GM23338 (cell line): ENCODE measurements around the gene RNF213. TPM values are rescaled to one million over a fixed set of nuclear protein-coding genes. Genes with fewer than 3 reads are reported as not detected.

Experiments used
- ATAC-seq: fragments of 200-7000 bp; cut with Tn5 transposase; 3 replicates; pipeline ENCODE4 v1.9.1; 2020
- DNase-seq: peaks from one replicate; pipeline ENCODE4 v3.0.0-alpha.2; 2015; ENCODE audit warnings: low spot score
- H2AFZ ChIP-seq: fragments of 200-600 bp; sonication (generic); 2 replicates; pipeline ENCODE4 v1.8.0; 2016; ENCODE audit warnings: antibody characterized with exemption, mild to moderate bottlenecking, moderate library complexity
- H3F3A ChIP-seq: fragments of 200-600 bp; sonication (generic); replicated peaks from 2 replicates; pipeline ENCODE4 v1.8.0; 2017; ENCODE audit warnings: antibody characterized with exemption, mixed run types, low read depth
- H3K27ac ChIP-seq: fragments of 200-600 bp; sonication (generic); 2 replicates; pipeline ENCODE4 v1.6.1; 2016; ENCODE audit warnings: low read depth
- H3K27me3 ChIP-seq: fragments of 200-600 bp; sonication (generic); 2 replicates; pipeline ENCODE4 v1.8.0; 2016; ENCODE audit warnings: mild to moderate bottlenecking, mixed run types, moderate library complexity; ENCODE audit not compliant: insufficient read depth
- H3K36me3 ChIP-seq: fragments of 200-600 bp; sonication (generic); 2 replicates; pipeline ENCODE4 v1.8.0; 2016; ENCODE audit warnings: mild to moderate bottlenecking; ENCODE audit not compliant: insufficient read depth
- H3K4me1 ChIP-seq: fragments of 200-600 bp; sonication (generic); 2 replicates; pipeline ENCODE4 v1.8.0; 2016; ENCODE audit warnings: mild to moderate bottlenecking, moderate library complexity; ENCODE audit not compliant: insufficient read depth
- H3K4me2 ChIP-seq: fragments of 200-600 bp; sonication (generic); 2 replicates; pipeline ENCODE4 v1.7.1; 2017; ENCODE audit warnings: mixed run types
- H3K4me3 ChIP-seq: fragments of 200-600 bp; sonication (generic); 2 replicates; pipeline ENCODE4 v1.6.1; 2016; ENCODE audit warnings: mixed run types
- H3K79me2 ChIP-seq: fragments of 200-600 bp; sonication (generic); replicated peaks from 2 replicates; pipeline ENCODE4 v1.8.0; 2017; ENCODE audit warnings: mild to moderate bottlenecking; ENCODE audit not compliant: insufficient read depth
- H3K9me2 ChIP-seq: fragments of 200-600 bp; sonication (generic); 2 replicates; pipeline ENCODE4 v1.8.0; 2017; ENCODE audit not compliant: insufficient read depth
- H4K20me1 ChIP-seq: fragments of 200-600 bp; sonication (generic); replicated peaks from 2 replicates; pipeline ENCODE4 v1.8.0; 2017; ENCODE audit warnings: mild to moderate bottlenecking; ENCODE audit not compliant: insufficient read depth
- H3K27ac Mint-ChIP-seq: 2 replicates; pipeline ENCODE4 v1.8.0; 2020; ENCODE audit warnings: inconsistent platforms, mild to moderate bottlenecking, moderate library complexity, mixed read lengths
- H3K27me3 Mint-ChIP-seq: 3 replicates; pipeline ENCODE4 v1.8.0; 2022; ENCODE audit warnings: low read depth, mild to moderate bottlenecking, moderate library complexity, mixed read lengths, inconsistent platforms; ENCODE audit not compliant: insufficient read depth, poor library complexity
- H3K36me3 Mint-ChIP-seq: 3 replicates; pipeline ENCODE4 v1.8.0; 2021; ENCODE audit warnings: low read depth, mild to moderate bottlenecking, inconsistent platforms, moderate library complexity, mixed read lengths
- H3K4me1 Mint-ChIP-seq: 3 replicates; pipeline ENCODE4 v1.8.0; 2020; ENCODE audit warnings: mild to moderate bottlenecking, inconsistent platforms, mixed read lengths
- H3K4me3 Mint-ChIP-seq: 3 replicates; pipeline ENCODE4 v1.8.0; 2021; ENCODE audit warnings: moderate library complexity, mild to moderate bottlenecking, inconsistent platforms, mixed read lengths
- H3K9me3 Mint-ChIP-seq: 3 replicates; pipeline ENCODE4 v1.8.0; 2020; ENCODE audit warnings: moderate library complexity, mild to moderate bottlenecking, inconsistent platforms, mixed read lengths
- ETS1 ChIP-seq: IDR thresholded peaks from 2 replicates; pipeline ENCODE4 v1.6.1; 2016; ENCODE audit warnings: antibody characterized with exemption
- EZH2 ChIP-seq: fragments of 200-600 bp; sonication (generic); IDR thresholded peaks from one replicate; pipeline ENCODE4 v1.8.0; 2017; ENCODE audit warnings: antibody characterized with exemption, mild to moderate bottlenecking, low read depth; ENCODE audit not compliant: unreplicated experiment
- JUNB ChIP-seq: IDR thresholded peaks from one replicate; pipeline ENCODE4 v1.6.1; 2016; ENCODE audit warnings: antibody characterized with exemption; ENCODE audit not compliant: unreplicated experiment
- NANOG ChIP-seq: IDR thresholded peaks from 2 replicates; pipeline ENCODE4 v1.6.1; 2016; ENCODE audit warnings: antibody characterized with exemption, borderline replicate concordance
- POLR2AphosphoS5 ChIP-seq: IDR thresholded peaks from 2 replicates; pipeline ENCODE4 v1.6.1; 2016; ENCODE audit warnings: antibody characterized with exemption, low read depth
- REST ChIP-seq: IDR thresholded peaks from one replicate; pipeline ENCODE4 v1.6.1; 2018; ENCODE audit warnings: antibody characterized with exemption; ENCODE audit not compliant: unreplicated experiment
- STAT1 ChIP-seq: IDR thresholded peaks from one replicate; pipeline ENCODE4 v1.6.1; 2016; ENCODE audit warnings: antibody characterized with exemption; ENCODE audit not compliant: unreplicated experiment
- polyA plus RNA-seq: library from polyadenylated mRNA; unstranded; fragments of >200 nt; fragmentation: Nextera tagmentation; extraction: Ambion mirVana; gene quantifications from 2 replicates; pipeline ENCODE4 v1.2.1, GENCODE V29; 2016
- total RNA-seq: library from RNA; depleted of rRNA; stranded (reverse); fragments of >200 nt; shearing (Covaris generic); gene quantifications from 2 replicates; pipeline ENCODE4 v1.2.3, GENCODE V29; 2014
- TF ChIP-seq, protein P1 (sequence below): fragments of 250-450 bp; sonication (Bioruptor Pico); IDR thresholded peaks from 2 replicates; pipeline ENCODE4 v1.5.0; 2020; ENCODE audit warnings: mild to moderate bottlenecking, moderate library complexity

RNF213 gene
- total and polyA plus RNA-seq, 2 experiments from 2014 or later: 21.2 to 67.2 TPM

DNA sequence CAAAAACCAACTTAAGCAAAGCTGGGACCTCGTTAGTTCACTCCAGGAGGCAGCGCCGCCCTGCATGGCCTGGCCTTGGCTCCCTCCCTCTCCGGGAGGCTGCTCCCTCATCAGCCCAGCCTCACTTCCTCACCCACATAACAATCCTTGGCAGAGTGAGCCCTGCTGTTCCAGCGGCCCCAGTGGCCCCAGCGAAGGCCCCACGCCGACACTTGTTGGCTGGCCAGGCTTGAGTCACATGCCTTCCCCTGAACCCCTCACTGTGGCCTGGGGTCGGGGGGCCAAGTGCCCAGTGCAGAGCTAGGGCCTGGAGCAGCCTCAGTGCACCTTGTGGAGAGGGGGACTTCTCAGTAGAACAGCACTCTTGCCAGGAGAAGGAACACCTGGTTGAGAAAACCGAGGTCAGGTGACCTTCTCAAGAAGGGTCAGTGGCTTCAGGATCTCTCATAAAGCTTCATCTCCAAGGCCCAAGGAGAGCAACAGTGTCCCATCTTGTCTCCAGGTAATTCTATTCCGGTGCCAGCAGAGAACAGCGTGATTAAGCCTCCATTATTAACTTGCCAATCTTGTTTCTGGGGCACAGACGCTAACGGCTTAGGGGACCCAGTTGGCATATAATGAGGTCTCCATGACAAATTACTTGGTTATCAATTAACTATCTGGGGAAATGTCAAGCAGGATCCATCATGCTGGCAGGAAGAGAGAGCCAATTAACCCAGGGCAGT is 181.1 kb downstream of the RNF213 start (continued):
- TF ChIP-seq ETS1: no peak
- TF ChIP-seq POLR2AphosphoS5: no peak
- no peak for TF ChIP-seq JUNB
- TF ChIP-seq, protein P1, sequence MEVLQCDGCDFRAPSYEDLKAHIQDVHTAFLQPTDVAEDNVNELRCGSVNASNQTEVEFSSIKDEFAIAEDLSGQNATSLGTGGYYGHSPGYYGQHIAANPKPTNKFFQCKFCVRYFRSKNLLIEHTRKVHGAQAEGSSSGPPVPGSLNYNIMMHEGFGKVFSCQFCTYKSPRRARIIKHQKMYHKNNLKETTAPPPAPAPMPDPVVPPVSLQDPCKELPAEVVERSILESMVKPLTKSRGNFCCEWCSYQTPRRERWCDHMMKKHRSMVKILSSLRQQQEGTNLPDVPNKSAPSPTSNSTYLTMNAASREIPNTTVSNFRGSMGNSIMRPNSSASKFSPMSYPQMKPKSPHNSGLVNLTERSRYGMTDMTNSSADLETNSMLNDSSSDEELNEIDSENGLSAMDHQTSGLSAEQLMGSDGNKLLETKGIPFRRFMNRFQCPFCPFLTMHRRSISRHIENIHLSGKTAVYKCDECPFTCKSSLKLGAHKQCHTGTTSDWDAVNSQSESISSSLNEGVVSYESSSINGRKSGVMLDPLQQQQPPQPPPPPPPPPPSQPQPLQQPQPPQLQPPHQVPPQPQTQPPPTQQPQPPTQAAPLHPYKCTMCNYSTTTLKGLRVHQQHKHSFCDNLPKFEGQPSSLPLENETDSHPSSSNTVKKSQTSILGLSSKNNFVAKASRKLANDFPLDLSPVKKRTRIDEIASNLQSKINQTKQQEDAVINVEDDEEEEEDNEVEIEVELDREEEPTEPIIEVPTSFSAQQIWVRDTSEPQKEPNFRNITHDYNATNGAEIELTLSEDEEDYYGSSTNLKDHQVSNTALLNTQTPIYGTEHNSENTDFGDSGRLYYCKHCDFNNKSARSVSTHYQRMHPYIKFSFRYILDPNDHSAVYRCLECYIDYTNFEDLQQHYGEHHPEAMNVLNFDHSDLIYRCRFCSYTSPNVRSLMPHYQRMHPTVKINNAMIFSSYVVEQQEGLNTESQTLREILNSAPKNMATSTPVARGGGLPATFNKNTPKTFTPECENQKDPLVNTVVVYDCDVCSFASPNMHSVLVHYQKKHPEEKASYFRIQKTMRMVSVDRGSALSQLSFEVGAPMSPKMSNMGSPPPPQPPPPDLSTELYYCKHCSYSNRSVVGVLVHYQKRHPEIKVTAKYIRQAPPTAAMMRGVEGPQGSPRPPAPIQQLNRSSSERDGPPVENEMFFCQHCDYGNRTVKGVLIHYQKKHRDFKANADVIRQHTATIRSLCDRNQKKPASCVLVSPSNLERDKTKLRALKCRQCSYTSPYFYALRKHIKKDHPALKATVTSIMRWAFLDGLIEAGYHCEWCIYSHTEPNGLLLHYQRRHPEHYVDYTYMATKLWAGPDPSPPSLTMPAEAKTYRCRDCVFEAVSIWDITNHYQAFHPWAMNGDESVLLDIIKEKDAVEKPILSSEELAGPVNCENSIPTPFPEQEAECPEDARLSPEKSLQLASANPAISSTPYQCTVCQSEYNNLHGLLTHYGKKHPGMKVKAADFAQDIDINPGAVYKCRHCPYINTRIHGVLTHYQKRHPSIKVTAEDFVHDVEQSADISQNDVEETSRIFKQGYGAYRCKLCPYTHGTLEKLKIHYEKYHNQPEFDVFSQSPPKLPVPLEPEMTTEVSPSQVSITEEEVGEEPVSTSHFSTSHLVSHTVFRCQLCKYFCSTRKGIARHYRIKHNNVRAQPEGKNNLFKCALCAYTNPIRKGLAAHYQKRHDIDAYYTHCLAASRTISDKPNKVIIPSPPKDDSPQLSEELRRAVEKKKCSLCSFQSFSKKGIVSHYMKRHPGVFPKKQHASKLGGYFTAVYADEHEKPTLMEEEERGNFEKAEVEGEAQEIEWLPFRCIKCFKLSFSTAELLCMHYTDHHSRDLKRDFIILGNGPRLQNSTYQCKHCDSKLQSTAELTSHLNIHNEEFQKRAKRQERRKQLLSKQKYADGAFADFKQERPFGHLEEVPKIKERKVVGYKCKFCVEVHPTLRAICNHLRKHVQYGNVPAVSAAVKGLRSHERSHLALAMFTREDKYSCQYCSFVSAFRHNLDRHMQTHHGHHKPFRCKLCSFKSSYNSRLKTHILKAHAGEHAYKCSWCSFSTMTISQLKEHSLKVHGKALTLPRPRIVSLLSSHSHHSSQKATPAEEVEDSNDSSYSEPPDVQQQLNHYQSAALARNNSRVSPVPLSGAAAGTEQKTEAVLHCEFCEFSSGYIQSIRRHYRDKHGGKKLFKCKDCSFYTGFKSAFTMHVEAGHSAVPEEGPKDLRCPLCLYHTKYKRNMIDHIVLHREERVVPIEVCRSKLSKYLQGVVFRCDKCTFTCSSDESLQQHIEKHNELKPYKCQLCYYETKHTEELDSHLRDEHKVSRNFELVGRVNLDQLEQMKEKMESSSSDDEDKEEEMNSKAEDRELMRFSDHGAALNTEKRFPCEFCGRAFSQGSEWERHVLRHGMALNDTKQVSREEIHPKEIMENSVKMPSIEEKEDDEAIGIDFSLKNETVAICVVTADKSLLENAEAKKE (CRISPR knock-in tag): no peak
- TF ChIP-seq NANOG: no peak

GRCh38 chr17:80442323-80442659 is 181.6 kb downstream of the RNF213 start:
- H2AFZ ChIP-seq: no peak overlapping the region
- peaks cover 4% of the 10 kb centered on the region; the same call in 1 of the 3 replicates for H3K4me1 Mint-ChIP-seq
- no peak overlapping the region for H3K4me3 ChIP-seq
- H3K36me3 ChIP-seq: no peaks in the 10 kb centered on the region
- DNase-seq (no peak), ATAC-seq (no peak)
- no peaks in the 10 kb centered on the region; the same call in 1 of the 2 replicates for H3K4me1 ChIP-seq
- H3K4me2 ChIP-seq: no peak overlapping the region
- 0 out of 2 replicates have a peak, but pooled peaks cover 3% of the 10 kb centered on the region for H3F3A ChIP-seq
- no peak overlapping the region for H3K27ac Mint-ChIP-seq
- H3K27me3 Mint-ChIP-seq: peaks cover 11% of the 10 kb centered on the region
- no peaks in the 10 kb centered on the region; the same call in none of the 2 replicates for H4K20me1 ChIP-seq
- H3K27ac ChIP-seq: no peak overlapping the region
- H3K4me3 Mint-ChIP-seq: no peak overlapping the region
- no peaks in the 10 kb centered on the region for H3K36me3 Mint-ChIP-seq
- no peaks in the 10 kb centered on the region for H3K9me3 Mint-ChIP-seq
- H3K9me2 ChIP-seq: no peaks in the 10 kb centered on the region
- no peaks in the 10 kb centered on the region for H3K27me3 ChIP-seq
- H3K79me2 ChIP-seq: no peaks in the 10 kb centered on the region
- no peak for TF ChIP-seq STAT1
- no peak for TF ChIP-seq JUNB
- TF ChIP-seq ETS1: no peak
- TF ChIP-seq POLR2AphosphoS5: no peak
- TF ChIP-seq REST: no peak
- no peak for TF ChIP-seq EZH2
